Measurements from ENCODE around the gene METAP1. TPM values are rescaled to one million over a fixed set of nuclear protein-coding genes. Genes with fewer than 3 reads are reported as not detected.

Gene METAP1
- total and polyA plus RNA-seq, 2 of the 8 experiments (the other 6 are each of a cell fraction or from before 2014, with no cell fraction given) = 50.6 to 85.2 TPM

DNA sequence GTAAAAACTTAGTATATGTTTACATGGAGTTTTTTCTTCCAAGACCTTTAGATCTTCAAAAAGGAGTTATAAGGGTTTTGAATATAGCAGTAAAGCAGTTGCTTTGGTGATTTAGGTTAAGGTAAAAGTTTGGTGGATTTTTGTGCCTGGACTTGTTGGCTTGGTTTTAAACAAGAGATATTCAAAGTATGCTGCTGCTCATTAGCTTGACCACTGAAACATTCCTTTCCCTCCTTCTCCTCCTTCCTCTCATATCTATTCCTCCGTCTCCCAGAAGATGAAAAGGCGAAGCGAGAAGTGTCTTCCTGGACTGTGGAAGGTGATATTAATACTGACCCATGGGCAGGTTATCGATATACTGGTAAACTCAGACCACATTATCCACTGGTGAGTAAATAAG is 38.4 kb downstream of the METAP1 start (continued):
- TF ChIP-seq GTF2F1 (IDR thresholded peaks at IDR 0.05; ENCODE audit: borderline replicate concordance, low read depth, low read length) (no peak), RXRA (IDR thresholded peaks at IDR 0.05; ENCODE audit: insufficient read depth, low read depth, low read length) (no peak)
